H1 (cell line): ENCODE measurements around the gene OR5M10. TPM values are rescaled to one million over a fixed set of nuclear protein-coding genes. Genes with fewer than 3 reads are reported as not detected.

Source experiments
- CTCF ChIA-PET: fragments of 300-600 bp; sonication (Branson Sonifier 250); formaldehyde crosslinking; loops from one replicate; lab custom pipeline; 2021; ENCODE audit not compliant: partially characterized antibody; lab: Charles Lee
- POLR2A ChIA-PET: fragments of 300-600 bp; sonication (Branson Sonifier 250); formaldehyde crosslinking; loops from one replicate; lab custom pipeline; 2021; ENCODE audit warnings: inconsistent platforms; ENCODE audit not compliant: partially characterized antibody; lab: Charles Lee
- DNase-seq, 2 experiments: peaks; one replicate each; pipeline versions ENCODE4 v3.0.0 to v3.0.0-alpha.2; 2010 to 2022; ENCODE audit warnings: low spot score in 2 of 2, low read depth in 1 of 2, mixed read lengths in 1 of 2
- FAIRE-seq: peaks from 2 replicates; lab custom pipeline; 2011; peaks lifted over from hg19 to GRCh38; lab: Jason Lieb, UNC
- H2AFZ ChIP-seq: 2 replicates; pipeline ENCODE4 v1.8.1; 2012; ENCODE audit warnings: low read length, inconsistent platforms
- H2AK5ac ChIP-seq: 2 replicates; pipeline ENCODE4 v1.6.1; 2013; ENCODE audit warnings: low read depth, low read length
- H2BK120ac ChIP-seq: replicated peaks from 2 replicates; pipeline ENCODE3; 2013; ENCODE audit warnings: low read depth, low read length, inconsistent platforms
- H2BK12ac ChIP-seq: 2 replicates; pipeline ENCODE4 v1.6.1; 2013; ENCODE audit warnings: low read depth, low read length
- H2BK15ac ChIP-seq: 2 replicates; pipeline ENCODE4 v1.6.1; 2013; ENCODE audit warnings: low read length
- H2BK20ac ChIP-seq: 2 replicates; pipeline ENCODE4 v1.6.1; 2013; ENCODE audit warnings: low read length
- H2BK5ac ChIP-seq: 2 replicates; pipeline ENCODE4 v1.6.1; 2013; ENCODE audit warnings: low read depth, low read length
- H3K14ac ChIP-seq: 2 replicates; pipeline ENCODE4 v1.6.1; 2013; ENCODE audit warnings: inconsistent platforms; ENCODE audit not compliant: insufficient read length
- H3K18ac ChIP-seq: 2 replicates; pipeline ENCODE4 v1.6.1; 2013; ENCODE audit warnings: low read length; ENCODE audit errors: extremely low read depth
- H3K23ac ChIP-seq: 2 replicates; pipeline ENCODE4 v1.6.1; 2013; ENCODE audit warnings: inconsistent platforms; ENCODE audit not compliant: insufficient read length
- H3K23me2 ChIP-seq: 2 replicates; pipeline ENCODE4 v1.6.1; 2013; ENCODE audit warnings: low read depth, low read length
- H3K27ac ChIP-seq: 2 replicates; pipeline ENCODE4 v1.6.1; 2011; ENCODE audit warnings: low read depth, low read length, inconsistent platforms
- H3K27me3 ChIP-seq, 4 experiments: replicated peaks in 1 of 4; 1 replicate in 1 of 4; 2 replicates in 3 of 4; pipeline versions ENCODE4 v1.6.1 to v1.8.1; 2011 to 2013; ENCODE audit warnings: low read length in 3 of 4, mild to moderate bottlenecking in 3 of 4, inconsistent platforms in 2 of 4, mixed read lengths in 2 of 4, moderate library complexity in 1 of 4; ENCODE audit not compliant: control insufficient read depth in 3 of 4, insufficient read depth in 3 of 4; ENCODE audit errors: extremely low read depth in 1 of 4
- H3K36me3 ChIP-seq, 4 experiments: 2 replicates each; pipeline versions ENCODE4 v1.6.1 to v1.8.1; 2011 to 2013; ENCODE audit warnings: mild to moderate bottlenecking in 4 of 4, low read length in 3 of 4, moderate library complexity in 2 of 4, control low read depth in 1 of 4, inconsistent platforms in 1 of 4; ENCODE audit not compliant: insufficient read depth in 4 of 4, control insufficient read depth in 2 of 4
- H3K4ac ChIP-seq: replicated peaks from 2 replicates; pipeline ENCODE3; 2013; ENCODE audit warnings: low read length, low read depth, mixed read lengths, inconsistent platforms; ENCODE audit not compliant: insufficient read length
- H3K4me1 ChIP-seq, 4 experiments: replicated peaks in 1 of 4; 1 replicate in 1 of 4; 2 replicates in 3 of 4; pipeline versions ENCODE4 v1.6.1 to v1.8.1; 2011 to 2013; ENCODE audit warnings: low read length in 3 of 4, inconsistent platforms in 2 of 4, mixed read lengths in 1 of 4; ENCODE audit not compliant: insufficient read depth in 4 of 4, control insufficient read depth in 3 of 4
- H3K4me2 ChIP-seq, 2 experiments: 2 replicates each; pipeline versions ENCODE4 v1.6.1 to v1.8.1; 2011 to 2013; ENCODE audit warnings: low read depth in 2 of 2, low read length in 2 of 2, control low read depth in 1 of 2, inconsistent platforms in 1 of 2, mild to moderate bottlenecking in 1 of 2; ENCODE audit not compliant: insufficient read depth in 1 of 2
- H3K4me3 ChIP-seq, 4 experiments: fragments of 200-600, 300-600 bp in 1 of 4; sonication (generic), shearing (Covaris generic), sonication (Bioruptor Twin) in 1 of 4; 2 replicates each; pipeline versions ENCODE4 v1.5.1 to v1.8.1; 2011 to 2016; ENCODE audit warnings: low read length in 4 of 4, low read depth in 3 of 4, control low read depth in 2 of 4, inconsistent platforms in 2 of 4, mild to moderate bottlenecking in 2 of 4, mixed read lengths in 1 of 4, moderate library complexity in 1 of 4; ENCODE audit not compliant: insufficient read depth in 2 of 4; ENCODE audit errors: extremely low read depth in 1 of 4
- H3K56ac ChIP-seq: replicated peaks from 2 replicates; pipeline ENCODE3; 2013; ENCODE audit warnings: low read depth, mild to moderate bottlenecking, mixed read lengths, low read length, inconsistent platforms; ENCODE audit not compliant: insufficient read length
- H3K79me1 ChIP-seq: 2 replicates; pipeline ENCODE4 v1.6.1; 2013; ENCODE audit warnings: low read depth, low read length, control low read depth
- H3K79me2 ChIP-seq, 2 experiments: 2 replicates each; pipeline versions ENCODE4 v1.6.1 to v1.8.1; 2012 to 2013; ENCODE audit warnings: low read length in 2 of 2, mild to moderate bottlenecking in 2 of 2, inconsistent platforms in 1 of 2; ENCODE audit not compliant: insufficient read depth in 2 of 2, control insufficient read depth in 1 of 2
- H3K9ac ChIP-seq, 4 experiments: replicated peaks in 1 of 4; 1 replicate in 1 of 4; 2 replicates in 3 of 4; pipeline versions ENCODE4 v1.6.1 to v1.8.1; 2011 to 2013; ENCODE audit warnings: low read depth in 3 of 4, low read length in 3 of 4, control low read depth in 2 of 4, mild to moderate bottlenecking in 2 of 4, moderate library complexity in 2 of 4, inconsistent platforms in 1 of 4; ENCODE audit errors: extremely low read depth in 1 of 4
- H3K9me3 ChIP-seq, 2 experiments: 2 replicates each; pipeline versions ENCODE4 v1.6.1 to v1.8.1; 2012 to 2013; ENCODE audit warnings: mild to moderate bottlenecking in 2 of 2, moderate library complexity in 2 of 2, control low read depth in 1 of 2, inconsistent platforms in 1 of 2, low read depth in 1 of 2, low read length in 1 of 2, mixed read lengths in 1 of 2; ENCODE audit not compliant: insufficient read depth in 2 of 2
- H4K20me1 ChIP-seq, 2 experiments: replicated peaks in 1 of 2; 2 replicates each; pipeline versions ENCODE3 to v1.8.1; 2011 to 2013; ENCODE audit warnings: inconsistent platforms in 2 of 2, low read length in 2 of 2, mild to moderate bottlenecking in 1 of 2; ENCODE audit not compliant: insufficient read depth in 2 of 2, control insufficient read depth in 1 of 2
- H4K5ac ChIP-seq: 2 replicates; pipeline ENCODE4 v1.6.1; 2013; ENCODE audit warnings: low read length, low read depth, mixed read lengths, inconsistent platforms; ENCODE audit not compliant: insufficient read length
- H4K8ac ChIP-seq: 2 replicates; pipeline ENCODE4 v1.8.0; 2013; ENCODE audit warnings: mild to moderate bottlenecking, moderate library complexity, low read length, inconsistent platforms; ENCODE audit not compliant: insufficient read depth; ENCODE audit errors: extremely low read depth
- H4K91ac ChIP-seq: replicated peaks from 2 replicates; pipeline ENCODE3; 2013; ENCODE audit warnings: low read length, mixed read lengths, inconsistent platforms; ENCODE audit not compliant: insufficient read length
- ASH2L ChIP-seq: fragments of 200-600, 300-600 bp; sonication (generic); IDR thresholded peaks from one replicate; pipeline ENCODE4 v1.7.1; 2017; ENCODE audit warnings: low read length
- BCL11A ChIP-seq, 2 experiments: IDR thresholded peaks; one replicate each; pipeline ENCODE4 v1.6.1; 2011; ENCODE audit warnings: low read depth in 2 of 2, low read length in 2 of 2, mild to moderate bottlenecking in 2 of 2
- CBX8 ChIP-seq: fragments of 300-800, 300-1000 bp; sonication (generic); IDR thresholded peaks from 2 replicates; pipeline ENCODE4 v1.7.1; 2016; ENCODE audit warnings: low read depth, low read length, borderline replicate concordance
- CHD1 ChIP-seq: IDR thresholded peaks from 2 replicates; pipeline ENCODE4 v1.6.1; 2012; ENCODE audit warnings: low read depth, low read length, improper control_type of control experiment
- GTF2F1 ChIP-seq: IDR thresholded peaks from 2 replicates; pipeline ENCODE4 v1.6.1; 2012; ENCODE audit warnings: low read depth, low read length, improper control_type of control experiment, borderline replicate concordance
- HDAC2 ChIP-seq, 2 experiments: fragments of 300-600 bp in 1 of 2; sonication (generic) in 1 of 2; IDR thresholded peaks; 2 replicates each; pipeline ENCODE4 v1.6.1; 2011 to 2012; ENCODE audit warnings: low read depth in 2 of 2, low read length in 2 of 2, mild to moderate bottlenecking in 2 of 2, moderate library complexity in 2 of 2, borderline replicate concordance in 1 of 2, inconsistent platforms in 1 of 2
- KDM1A ChIP-seq: fragments of 200-600, 300-600 bp; sonication (generic); IDR thresholded peaks from 2 replicates; pipeline ENCODE4 v1.7.1; 2016; ENCODE audit warnings: mild to moderate bottlenecking, low read length, borderline replicate concordance
- KDM5A ChIP-seq: fragments of 200-600 bp; IDR thresholded peaks from 2 replicates; pipeline ENCODE4 v1.7.1; 2012; ENCODE audit warnings: mild to moderate bottlenecking, low read length, inconsistent platforms, mixed read lengths
- NRF1 ChIP-seq: IDR thresholded peaks from 2 replicates; pipeline ENCODE4 v1.6.1; 2011; ENCODE audit warnings: mild to moderate bottlenecking, low read depth, low read length, improper control_type of control experiment
- SAP30 ChIP-seq: fragments of 300-600 bp; sonication (generic); IDR thresholded peaks from 2 replicates; pipeline ENCODE4 v1.7.1; 2012; ENCODE audit warnings: low read length, moderate library complexity, mild to moderate bottlenecking, inconsistent platforms; ENCODE audit not compliant: insufficient read depth, insufficient replicate concordance
- SIX5 ChIP-seq: IDR thresholded peaks from 2 replicates; pipeline ENCODE4 v1.6.1; 2011; ENCODE audit warnings: mild to moderate bottlenecking, low read depth, low read length
- SUZ12 ChIP-seq: fragments of 200-600 bp; sonication (generic); IDR thresholded peaks from 2 replicates; pipeline ENCODE4 v1.6.1; 2012; ENCODE audit warnings: mild to moderate bottlenecking, inconsistent platforms, low read length, moderate library complexity, mixed read lengths
- TBP ChIP-seq: IDR thresholded peaks from 2 replicates; pipeline ENCODE4 v1.6.1; 2011; ENCODE audit warnings: low read depth, low read length, improper control_type of control experiment
- ZNF274 ChIP-seq: IDR thresholded peaks from 2 replicates; pipeline ENCODE4 v1.7.0; 2012; ENCODE audit warnings: low read length, borderline replicate concordance; ENCODE audit errors: extremely low read depth
- WGBS, 2 experiments: shearing (Covaris generic) in 1 of 2; methylation state at CpG; one replicate each; pipeline versions ENCODE4 v1.1.6 to v1.1.7; 2013 to 2015; ENCODE audit warnings: low lambda C conversion rate in 2 of 2, mixed read lengths in 2 of 2, inconsistent platforms in 1 of 2, low coverage in 1 of 2, missing lambda C conversion rate in 1 of 2; ENCODE audit not compliant: insufficient replicate concordance in 2 of 2, insufficient coverage in 1 of 2, insufficient read length in 1 of 2; ENCODE audit errors: extremely low coverage in 1 of 2, missing lambda C conversion rate in 1 of 2; 5-methylcytosine and 5-hydroxymethylcytosine counted together
- polyA plus RNA-seq, 7 experiments: library from polyadenylated mRNA; depleted of rRNA in 3 of 7; stranded (reverse) in 5 of 7; unstranded in 2 of 7; fragments of >200 nt in 5 of 7; fragments of 200-250 nt in 2 of 7; gene quantifications; 1 replicate in 5 of 7; 2 replicates in 1 of 7; 4 replicates in 1 of 7; pipeline versions ENCODE4 v1.2.1 to v1.2.3, GENCODE V29; 2011 to 2013; ENCODE audit warnings: missing spikeins in 2 of 7, mixed read lengths in 2 of 7
- total RNA-seq: library from RNA; stranded (reverse); fragmentation: NEBNext Ultra II Directional; extraction: Animal tissue kit (Norgen Biotek cat#: 25700); gene quantifications from 2 replicates; pipeline ENCODE4 v1.2.1, GENCODE V29; 2021

Gene OR5M10
- total and polyA plus RNA-seq, 2 of the 8 experiments (the other 6 are each of a cell fraction or from before 2014, with no cell fraction given): not detected

- H3K9ac ChIP-seq: peak overlapping the region in 1 of 4 experiments; percentile 34; a peak in 1 of 7 replicates
- H3K18ac ChIP-seq: no peak overlapping the region
- H3K4me1 ChIP-seq: no peaks in the 10 kb centered on the region
- H3K27ac ChIP-seq: no peak overlapping the region
- H4K91ac ChIP-seq: no peak overlapping the region
- H2BK12ac ChIP-seq: no peak overlapping the region
- no peak overlapping the region for H2BK5ac ChIP-seq
- H2BK20ac ChIP-seq: no peak overlapping the region
- H3K23me2 ChIP-seq: no peaks in the 10 kb centered on the region
- H3K27me3 ChIP-seq: no peaks in the 10 kb centered on the region
- H3K9me3 ChIP-seq: peaks cover 0 to 2% of the 10 kb centered on the region in 2 experiments; a peak in 1 of 4 replicates
- POLR2A ChIA-PET: no interaction called here
- H3K56ac ChIP-seq: no peak overlapping the region
- H2AK5ac ChIP-seq: no peak overlapping the region
- TF ChIP-seq NRF1 (no peak), GTF2F1 (no peak), HDAC2 (IDR thresholded peaks at IDR 0.05; ENCODE audit: borderline replicate concordance in 1 of 2, low read depth in 2 of 2, low read length in 2 of 2) (no peak), SAP30 (no peak), SIX5 (no peak), TBP (no peak), CBX8 (no peak), KDM1A (no peak), ASH2L (no peak), SUZ12 (no peak), ZNF274 (no peak), BCL11A (IDR thresholded peaks at IDR 0.05; ENCODE audit: low read depth in 2 of 2, low read length in 2 of 2) (no peak), CHD1 (no peak), KDM5A (no peak)
- TF ChIP-seq, all 59 proteins: peak for 0
- no peak overlapping the region for H3K23ac ChIP-seq
- no peaks in the 10 kb centered on the region for H3K79me2 ChIP-seq
- H2BK120ac ChIP-seq: no peak overlapping the region
- H2AFZ ChIP-seq: no peak overlapping the region
- no peaks in the 10 kb centered on the region for H4K20me1 ChIP-seq
- H3K4me2 ChIP-seq: no peak overlapping the region
- H3K79me1 ChIP-seq: no peaks in the 10 kb centered on the region
- H3K4me3 ChIP-seq: no peak overlapping the region
- no peak overlapping the region for H3K4ac ChIP-seq
- no peak overlapping the region for H4K5ac ChIP-seq
- H3K36me3 ChIP-seq: no peaks in the 10 kb centered on the region
- 94% methylated on average over 1 of the region's 1 CpG; no CpG with 5 or more reads in 1 of the 2 experiments for WGBS, 2 experiments
- CTCF ChIA-PET: no interaction called here
- no peak for DNase-seq
- H3K14ac ChIP-seq: no peak overlapping the region
- H2BK15ac ChIP-seq: no peak overlapping the region
- H4K8ac ChIP-seq: no peak overlapping the region
- no peak for FAIRE-seq
These were observed 33.8 kb downstream of the OR5M10 start for GRCh38 chr11:56543739-56544138.
